GF-D8 (cell line): ENCODE measurements around the gene SFSWAP.
A peak's percentile ranks its signal among the peaks of the same experiment; 100 is the strongest.
"Not testable (repeated sequence)": the region's sequence is repeated elsewhere in the genome, so short reads cannot be mapped to it uniquely, and the experiment has no call there.

Experiments
- DNase-seq: peaks from one replicate; lab custom pipeline; 2025; lab: John Stamatoyannopoulos, UW

Gene SFSWAP

GRCh38 chr12:131679816-131680215 lies 31.1 kb upstream of the SFSWAP start:
- DNase-seq: not testable (repeated sequence)

- DNase-seq: not testable (repeated sequence)
Measured at GRCh38 chr12:131680392-131681256, 30.3 kb upstream of the SFSWAP start.

GRCh38 chr12:131681257-131681620 lies 29.7 kb upstream of the SFSWAP start:
- DNase-seq: no peak

GRCh38 chr12:131681746-131682509 lies 29.0 kb upstream of the SFSWAP start:
- DNase-seq: peak; percentile 57

DNA sequence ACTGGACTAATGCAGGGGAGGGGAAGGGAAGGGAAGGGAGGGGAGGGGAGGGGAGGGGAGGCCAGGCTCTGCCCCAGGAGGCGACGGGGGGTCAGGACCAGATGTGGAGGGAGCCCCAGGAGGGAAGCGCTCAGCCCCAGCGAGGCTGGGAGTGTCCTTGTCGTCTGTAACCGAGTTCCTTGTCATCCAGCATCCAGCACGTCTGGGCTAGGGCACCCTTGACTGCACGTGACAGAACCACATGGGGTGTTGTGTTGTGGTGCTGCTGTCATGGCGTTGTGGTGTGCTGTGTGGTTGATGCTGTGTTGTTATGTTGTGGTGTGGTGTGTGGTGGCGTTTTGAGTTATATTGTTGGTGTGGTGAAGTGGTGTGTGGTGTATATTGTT lies 28.4 kb upstream of the SFSWAP start:
- DNase-seq: no peak

DNA sequence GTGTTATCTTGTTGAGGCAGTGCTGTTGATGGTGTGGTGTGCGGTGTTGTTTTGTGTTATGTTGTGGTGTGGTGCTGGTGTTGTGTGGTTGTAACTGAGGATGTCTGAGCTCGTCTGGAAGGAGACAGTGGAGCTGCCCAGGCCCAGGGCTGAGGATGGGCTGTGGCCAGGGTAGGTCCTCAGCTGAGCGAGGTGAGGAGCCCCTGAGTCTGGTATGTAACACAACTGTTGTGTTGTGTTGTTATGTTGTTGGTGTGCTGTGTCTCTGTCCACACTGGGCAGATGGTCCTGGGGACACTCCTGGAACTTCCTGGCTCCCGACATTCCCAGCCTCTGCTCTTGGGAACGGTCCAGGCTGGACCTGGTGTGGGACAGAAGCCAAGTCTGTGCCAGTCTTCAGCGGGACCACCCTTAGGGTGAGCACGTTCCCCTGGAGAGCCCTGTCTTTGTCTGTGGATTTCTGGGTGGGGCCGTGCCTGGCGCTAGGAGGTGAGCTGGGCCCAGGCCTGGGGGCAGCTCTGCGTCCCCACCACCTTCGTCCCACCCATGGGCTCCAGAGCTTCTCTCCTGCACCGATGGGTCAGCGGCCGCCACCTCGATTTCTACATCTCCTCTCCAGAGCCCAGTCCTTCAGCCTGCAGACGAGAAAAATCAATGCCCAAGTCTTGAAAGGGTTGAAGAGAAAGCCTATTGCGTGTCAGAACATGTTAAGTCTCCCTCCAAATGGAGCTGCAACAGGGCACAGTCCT lies 27.4 kb upstream of the SFSWAP start:
- no peak for DNase-seq

DNA sequence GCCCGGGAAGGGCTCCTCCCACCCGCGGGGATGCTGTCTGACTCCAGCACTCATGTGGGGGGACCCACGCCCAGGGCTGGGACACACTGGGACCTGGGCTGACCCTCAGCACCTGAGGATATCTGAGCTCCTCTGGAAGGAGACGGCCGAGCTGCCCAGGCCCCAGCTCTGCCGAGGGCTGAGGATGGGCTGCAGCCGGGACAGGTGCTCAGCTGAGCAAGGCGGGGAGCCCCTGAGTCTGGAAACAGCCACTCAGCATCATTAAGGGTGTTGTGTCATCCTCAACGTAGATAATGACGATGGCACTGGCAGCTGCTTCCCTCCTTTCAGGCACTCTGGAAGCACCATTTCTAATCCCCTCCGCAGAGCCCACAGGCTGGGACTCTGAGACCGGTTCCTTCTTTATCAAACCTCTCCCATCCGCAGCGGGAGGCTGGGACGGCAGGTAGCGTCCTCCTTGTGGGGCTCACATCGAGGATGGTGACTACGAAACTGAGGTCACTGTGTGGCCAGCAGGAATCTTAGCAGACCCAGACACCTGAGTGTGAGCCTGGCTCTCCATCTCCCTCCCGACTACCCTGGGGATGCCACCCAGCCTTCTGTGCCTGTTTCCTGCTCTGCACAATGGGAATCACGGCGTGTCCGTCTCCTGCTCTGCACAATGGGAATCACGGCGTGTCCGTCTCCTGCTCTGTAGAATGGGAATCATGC lies 26.7 kb upstream of the SFSWAP start:
- DNase-seq: no peak

DNA sequence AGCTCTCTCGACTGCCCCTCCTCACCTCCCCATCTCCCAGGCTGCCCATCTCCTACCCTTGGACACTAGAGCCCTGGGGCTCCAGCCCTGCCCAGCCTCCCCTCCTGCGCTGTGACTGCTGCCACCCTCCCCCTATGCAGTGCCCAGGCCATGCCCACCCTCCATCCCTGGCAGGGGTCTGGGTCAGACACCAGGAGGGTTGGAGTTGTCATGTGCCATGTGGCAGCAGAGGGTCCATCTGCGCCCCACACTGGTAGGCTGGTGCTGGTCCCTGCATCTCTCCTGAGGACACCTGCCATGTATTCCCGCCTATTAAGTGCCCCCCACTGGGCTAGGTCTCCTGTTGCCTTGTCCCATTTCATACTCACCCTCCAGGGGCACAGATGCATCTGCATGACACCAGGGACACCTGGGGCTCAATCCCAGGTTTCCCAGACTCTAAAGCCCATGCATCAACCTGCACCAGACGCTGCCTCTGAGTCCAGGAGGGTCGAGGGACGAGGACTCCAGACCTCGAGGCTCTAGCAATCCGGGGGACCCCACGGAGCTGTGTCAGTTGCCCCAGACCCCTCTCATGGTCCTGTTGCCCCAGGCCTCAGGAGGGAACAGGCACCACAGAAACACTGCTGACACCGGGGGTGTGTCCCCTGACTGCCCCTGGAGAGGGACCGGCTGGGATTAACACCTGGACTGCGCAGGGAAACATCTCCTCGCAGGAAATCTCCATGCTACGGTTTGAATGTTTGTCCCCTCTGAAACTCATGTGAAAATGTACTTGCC lies 23.4 kb upstream of the SFSWAP start:
- no peak for DNase-seq

DNA sequence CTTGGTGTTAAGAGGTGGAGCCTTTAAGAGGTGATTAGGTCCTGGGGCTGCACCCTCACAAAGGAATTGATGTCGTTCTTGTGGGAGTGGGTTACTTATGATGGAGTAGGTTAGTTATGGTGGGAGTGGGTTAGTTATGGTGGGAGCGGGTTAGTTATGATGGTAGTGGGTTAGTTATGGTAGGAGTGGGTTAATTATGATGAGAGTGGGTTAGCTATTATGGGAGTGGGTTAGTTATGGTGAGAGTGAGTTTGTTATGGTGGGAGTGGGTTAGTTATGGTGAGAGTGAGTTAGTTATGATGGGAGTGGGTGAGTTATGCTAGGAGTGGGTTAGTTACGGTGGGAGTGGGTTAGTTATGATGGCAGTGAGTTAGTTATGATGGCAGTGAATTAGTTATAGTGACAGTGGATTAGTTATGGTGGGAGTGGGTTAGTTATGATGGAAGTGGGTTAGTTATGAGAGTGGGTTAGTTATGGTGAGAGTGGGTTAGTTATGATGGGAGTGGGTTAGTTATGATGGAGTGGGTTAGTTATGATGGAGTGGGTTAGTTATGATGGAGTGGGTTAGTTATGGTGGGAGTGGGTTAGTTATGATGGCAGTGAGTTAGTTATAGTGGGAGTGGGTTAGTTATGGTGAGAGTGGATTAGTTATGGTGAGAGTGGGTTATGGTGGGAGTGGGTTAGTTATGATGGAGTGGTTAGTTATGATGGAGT lies 22.6 kb upstream of the SFSWAP start:
- no peak for DNase-seq

- DNase-seq: no peak
Measured at GRCh38 chr12:131688845-131689154, 22.1 kb upstream of the SFSWAP start.

DNA sequence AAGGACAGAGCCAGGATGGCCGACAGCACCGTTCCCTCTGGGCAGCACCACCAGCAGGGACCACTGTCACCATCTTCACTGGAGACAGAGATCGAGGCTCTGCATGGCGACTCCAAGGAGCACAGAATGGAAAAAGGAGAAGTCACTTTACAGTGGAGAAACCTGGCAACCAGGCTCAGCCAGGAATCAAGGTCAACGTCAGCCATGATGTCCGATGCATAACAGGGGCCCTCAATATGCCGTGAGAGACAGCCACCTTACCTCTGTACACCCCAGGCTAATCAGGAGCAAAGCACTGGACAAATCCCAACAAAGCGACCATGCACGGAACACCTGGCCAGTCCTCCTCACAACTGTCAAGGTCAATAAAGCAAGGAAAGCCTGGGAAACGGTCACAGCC lies 20.6 kb upstream of the SFSWAP start:
- no peak for DNase-seq

DNA sequence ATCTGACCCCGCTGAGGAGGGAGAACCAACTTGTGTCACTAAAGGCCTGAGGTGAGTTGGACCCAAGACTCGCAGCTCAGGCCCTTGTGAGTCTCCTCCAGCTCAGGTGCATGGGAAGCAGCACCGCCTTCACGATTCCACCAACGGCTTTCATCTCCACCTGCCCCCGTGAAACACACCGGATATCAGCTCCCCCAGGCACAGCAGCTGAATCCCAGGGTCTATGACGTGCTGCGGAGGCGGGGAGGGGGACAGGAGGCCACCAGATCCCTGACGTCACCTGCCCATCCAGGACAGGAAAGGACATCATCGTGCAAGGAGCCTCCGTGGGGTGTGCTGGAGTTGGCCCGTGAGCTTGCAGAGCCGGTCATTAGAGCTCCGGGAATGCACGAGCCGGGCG lies 18.5 kb upstream of the SFSWAP start:
- no peak for DNase-seq

GRCh38 chr12:131693149-131693548 lies 17.7 kb upstream of the SFSWAP start:
- DNase-seq: no peak

DNA sequence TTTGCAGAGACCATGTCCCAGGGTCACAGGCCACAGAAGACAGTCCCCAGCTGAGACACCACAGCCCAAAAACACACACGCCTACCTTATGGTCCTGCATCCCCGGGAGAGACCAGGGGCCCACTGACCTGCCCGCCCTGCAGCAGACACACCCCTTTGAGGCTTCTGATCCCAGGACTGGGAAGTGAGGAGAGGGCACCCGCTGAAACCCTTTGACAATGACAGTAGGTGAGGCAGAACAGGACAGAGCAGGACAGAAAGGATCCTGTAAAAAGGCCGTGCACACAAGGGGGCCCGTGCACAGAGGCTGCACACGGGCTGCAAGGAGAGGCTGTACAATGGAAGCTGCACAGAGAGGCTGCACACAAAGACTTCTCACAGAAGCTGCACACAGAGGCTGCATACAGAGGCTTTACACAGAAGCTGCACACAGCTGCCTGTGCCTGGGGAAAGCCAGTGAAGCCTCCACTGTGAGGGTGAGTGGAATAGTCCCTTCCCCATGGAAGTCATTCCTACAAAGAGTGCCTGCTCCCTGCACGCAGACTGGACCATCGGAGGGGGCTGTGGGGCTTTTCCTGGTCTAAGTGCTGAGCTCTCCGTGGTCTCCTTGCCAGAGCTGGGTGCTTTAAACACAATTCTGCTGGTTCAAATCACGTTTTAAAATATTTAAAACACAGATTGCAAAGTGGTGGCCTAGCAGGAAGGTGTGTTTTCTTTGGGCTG lies 16.6 kb upstream of the SFSWAP start:
- no peak for DNase-seq

DNA sequence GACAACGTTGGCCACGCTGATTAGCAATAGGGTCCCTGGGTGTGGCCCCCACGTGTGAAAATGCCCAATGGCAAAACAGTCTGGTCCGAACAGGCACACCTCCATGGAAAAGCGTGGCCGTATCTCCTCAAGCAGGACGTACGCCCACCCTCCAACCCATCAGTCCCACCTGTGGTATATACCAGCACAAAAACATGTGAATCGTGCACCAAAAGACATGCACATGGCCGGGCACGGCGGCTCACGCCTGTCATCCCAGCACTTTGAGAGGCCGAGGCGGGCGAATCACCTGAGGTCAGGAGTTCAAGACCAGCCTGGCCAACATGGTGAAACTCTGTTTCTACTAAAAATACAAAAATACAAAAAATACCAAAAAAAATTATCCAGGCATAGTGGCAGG lies 14.9 kb upstream of the SFSWAP start:
- no peak for DNase-seq

DNA sequence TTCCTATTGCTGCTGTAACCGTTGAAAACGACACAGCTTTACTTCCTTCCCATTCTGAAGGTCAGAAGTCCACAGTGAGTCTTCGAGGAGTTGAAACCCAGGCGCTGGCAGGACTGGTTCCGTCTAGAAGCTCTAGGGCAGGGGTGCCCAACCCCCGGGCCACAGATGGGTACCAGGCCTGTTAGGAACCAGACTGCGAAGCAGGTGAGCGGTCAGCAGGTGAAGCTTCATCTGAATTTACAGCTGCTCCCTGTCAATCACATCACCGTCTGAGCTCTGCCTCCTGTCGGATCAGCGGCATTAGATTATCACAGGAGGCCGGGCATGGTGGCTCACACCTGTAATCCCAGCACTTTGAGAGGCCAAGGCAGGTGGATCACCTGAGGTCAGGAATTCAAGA lies 12.6 kb upstream of the SFSWAP start:
- DNase-seq: peak; percentile 5

- no peak for DNase-seq
Measured at GRCh38 chr12:131699434-131699833, 11.5 kb upstream of the SFSWAP start.

- no peak for DNase-seq
Measured at GRCh38 chr12:131700271-131700670, 10.6 kb upstream of the SFSWAP start.

DNA sequence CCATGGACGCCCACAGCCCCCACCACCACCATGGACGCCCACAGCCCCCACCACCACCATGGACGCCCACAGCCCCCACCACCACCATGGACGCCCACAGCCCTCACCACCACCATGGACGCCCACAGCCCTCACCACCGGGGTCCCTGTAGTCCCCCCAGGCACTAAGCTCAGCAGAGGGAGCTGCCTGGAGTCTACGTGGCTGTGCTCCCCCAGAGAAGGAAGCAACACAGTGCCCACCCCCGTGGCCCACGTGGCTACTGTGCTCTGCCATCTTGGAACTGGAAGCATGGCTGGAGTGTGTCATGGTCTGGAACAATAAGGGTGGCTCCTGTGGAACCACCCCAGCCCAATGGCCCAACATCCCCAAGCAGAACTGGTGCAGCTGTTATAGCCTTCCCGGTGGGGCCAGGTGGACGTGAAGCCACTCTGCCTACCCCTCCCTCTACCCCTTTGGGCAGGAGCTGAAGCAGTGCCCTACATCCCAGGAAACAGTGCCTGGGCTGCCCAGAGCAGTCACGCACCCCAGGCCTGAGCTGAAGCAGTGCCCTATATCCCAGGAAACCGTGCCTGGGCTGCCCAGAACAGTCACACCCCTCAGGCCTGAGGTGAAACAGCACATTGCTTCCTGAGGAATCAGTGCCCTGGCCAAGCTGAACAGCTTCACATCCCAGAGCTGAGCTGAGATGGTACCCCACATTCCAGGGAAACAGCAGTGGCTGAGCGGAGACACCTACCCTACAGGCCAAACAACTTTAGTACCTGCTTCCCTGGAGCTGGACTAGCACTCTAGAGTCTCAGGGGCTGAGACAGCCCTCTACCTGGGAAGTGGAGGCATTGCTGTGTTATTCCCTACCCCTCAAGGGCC lies 9.0 kb upstream of the SFSWAP start:
- DNase-seq: no peak
